Activated naive CD4-positive, alpha-beta T cell treated with anti-CD3 and anti-CD28 coated beads, Interleukin-2, amount 10 ng/mL, durations not matched to agents 7 days and 5 days (primary cell): ENCODE data around the gene GPAT3.
"Not testable (repeated sequence)": the region's sequence is repeated elsewhere in the genome, so short reads cannot be mapped to it uniquely, and the experiment has no call there.

Source experiments
- CTCF ChIA-PET: fragments of 350-600 bp; sonication (Branson Sonifier 250); formaldehyde crosslinking; loops from one replicate; lab custom pipeline; 2021; ENCODE audit warnings: antibody characterized with exemption; lab: Charles Lee
- DNase-seq: peaks from one replicate; pipeline ENCODE4 v3.0.0-alpha.2; 2020
- H3K27ac Mint-ChIP-seq: one replicate; pipeline ENCODE4 v1.8.0; 2021; ENCODE audit warnings: mild to moderate bottlenecking, moderate library complexity, mixed read lengths
- H3K27me3 Mint-ChIP-seq: one replicate; pipeline ENCODE4 v1.8.0; 2021; ENCODE audit warnings: mild to moderate bottlenecking, mixed read lengths
- H3K36me3 Mint-ChIP-seq: one replicate; pipeline ENCODE4 v1.8.0; 2021; ENCODE audit warnings: mixed read lengths
- H3K4me1 Mint-ChIP-seq: one replicate; pipeline ENCODE4 v1.8.0; 2021; ENCODE audit warnings: mixed read lengths
- H3K4me3 Mint-ChIP-seq: one replicate; pipeline ENCODE4 v1.8.0; 2021; ENCODE audit warnings: mild to moderate bottlenecking, moderate library complexity, mixed read lengths
- H3K9me3 Mint-ChIP-seq: one replicate; pipeline ENCODE4 v1.8.0; 2021; ENCODE audit warnings: mixed read lengths

The GPAT3 gene

GRCh38 chr4:83622127-83622526 lies 86.2 kb downstream of the GPAT3 start:
- H3K4me3 Mint-ChIP-seq, H3K36me3 Mint-ChIP-seq, H3K4me1 Mint-ChIP-seq, CTCF ChIA-PET, DNase-seq, H3K27ac Mint-ChIP-seq: not testable (repeated sequence)
- H3K9me3 Mint-ChIP-seq: peaks cover 21% of the 10 kb centered on the region
- peaks cover 16% of the 10 kb centered on the region for H3K27me3 Mint-ChIP-seq

GRCh38 chr4:83625821-83626220 lies 89.9 kb downstream of the GPAT3 start:
- no peak for DNase-seq
- Mint-ChIP-seq H3K27me3 (peaks cover 15% of the 10 kb centered on the region), H3K27ac (no peak overlapping the region), H3K36me3 (peaks cover 2% of the 10 kb centered on the region), H3K9me3 (peaks cover 21% of the 10 kb centered on the region), H3K4me1 (no peaks in the 10 kb centered on the region), H3K4me3 (no peak overlapping the region)
- CTCF ChIA-PET: no interaction called here

- CTCF ChIA-PET: no interaction called here
- H3K4me1 Mint-ChIP-seq: no peaks in the 10 kb centered on the region
- H3K9me3 Mint-ChIP-seq: peaks cover 16% of the 10 kb centered on the region
- no peak overlapping the region for H3K4me3 Mint-ChIP-seq
- no peak for DNase-seq
- peaks cover 12% of the 10 kb centered on the region for H3K27me3 Mint-ChIP-seq
- H3K36me3 Mint-ChIP-seq: peaks cover 2% of the 10 kb centered on the region
- no peak overlapping the region for H3K27ac Mint-ChIP-seq
Measured at GRCh38 chr4:83626245-83626836, 90.4 kb downstream of the GPAT3 start.

- Mint-ChIP-seq H3K36me3 (no peaks in the 10 kb centered on the region), H3K4me1 (no peaks in the 10 kb centered on the region), H3K9me3 (no peaks in the 10 kb centered on the region), H3K27me3 (peaks cover 18% of the 10 kb centered on the region), H3K27ac (no peak overlapping the region), H3K4me3 (no peak overlapping the region)
- CTCF ChIA-PET: interaction anchor here (1.6 kb wide), 2 partner anchors 15 to 120 kb away, joined by 4 to 6 read pairs; no protein-coding TSS in a partner anchor
- no peak for DNase-seq
Measured at GRCh38 chr4:83629945-83630721, 94.2 kb downstream of the GPAT3 start.

- H3K4me1 Mint-ChIP-seq: no peaks in the 10 kb centered on the region
- no peaks in the 10 kb centered on the region for H3K9me3 Mint-ChIP-seq
- CTCF ChIA-PET: interaction anchor here (1.6 kb wide), 1 partner anchor 14 kb away, joined by 6 read pairs; no protein-coding TSS in a partner anchor
- H3K4me3 Mint-ChIP-seq: no peak overlapping the region
- no peak for DNase-seq
- H3K27me3 Mint-ChIP-seq: peaks cover 18% of the 10 kb centered on the region
- H3K36me3 Mint-ChIP-seq: no peaks in the 10 kb centered on the region
- H3K27ac Mint-ChIP-seq: no peak overlapping the region
Measured at GRCh38 chr4:83631066-83631465, 95.2 kb downstream of the GPAT3 start.

GRCh38 chr4:83636930-83637329 lies 101.0 kb downstream of the GPAT3 start:
- no peak for DNase-seq
- no peaks in the 10 kb centered on the region for H3K36me3 Mint-ChIP-seq

GRCh38 chr4:83639849-83640493 lies 104.1 kb downstream of the GPAT3 start:
- peak; percentile 65 for DNase-seq
- Mint-ChIP-seq H3K27ac (no peak overlapping the region), H3K36me3 (no peaks in the 10 kb centered on the region), H3K27me3 (peaks cover 9% of the 10 kb centered on the region), H3K9me3 (no peaks in the 10 kb centered on the region), H3K4me3 (no peak overlapping the region), H3K4me1 (no peaks in the 10 kb centered on the region)
- CTCF ChIA-PET: interaction anchor here (0.8 to 3.1 kb wide), 6 partner anchors 116 to 588 kb away, joined by 3 to 40 read pairs (median 6); no protein-coding TSS in a partner anchor

More at GRCh38 chr4:83636930-83637329, 101.0 kb downstream of the GPAT3 start:
- Mint-ChIP-seq H3K27me3 (peaks cover 15% of the 10 kb centered on the region), H3K9me3 (no peaks in the 10 kb centered on the region), H3K27ac (no peak overlapping the region), H3K4me1 (no peaks in the 10 kb centered on the region), H3K4me3 (no peak overlapping the region)
- CTCF ChIA-PET: no interaction called here

- H3K4me1 Mint-ChIP-seq: no peaks in the 10 kb centered on the region
Measured at GRCh38 chr4:83643036-83643435, 107.1 kb downstream of the GPAT3 start.

GRCh38 chr4:83644677-83645659 lies 109.1 kb downstream of the GPAT3 start:
- Mint-ChIP-seq H3K27me3 (peaks cover 4% of the 10 kb centered on the region), H3K36me3 (no peaks in the 10 kb centered on the region), H3K9me3 (no peaks in the 10 kb centered on the region), H3K4me1 (no peaks in the 10 kb centered on the region), H3K4me3 (no peak overlapping the region), H3K27ac (no peak overlapping the region)
- peak; percentile 39 for DNase-seq
- CTCF ChIA-PET: interaction anchor here (0.6 to 2.9 kb wide), 12 partner anchors 10 to 1162 kb away, joined by 3 to 22 read pairs (median 4); no protein-coding TSS in a partner anchor

More at GRCh38 chr4:83643036-83643435, 107.1 kb downstream of the GPAT3 start:
- Mint-ChIP-seq H3K36me3 (no peaks in the 10 kb centered on the region), H3K4me3 (no peak overlapping the region), H3K27me3 (peaks cover 9% of the 10 kb centered on the region), H3K9me3 (no peaks in the 10 kb centered on the region), H3K27ac (no peak overlapping the region)
- no peak for DNase-seq
- CTCF ChIA-PET: interaction anchor here (0.7 to 2.2 kb wide), 4 partner anchors 9 to 133 kb away, joined by 3 to 20 read pairs (median 4); no protein-coding TSS in a partner anchor

GRCh38 chr4:83646538-83647239 lies 110.8 kb downstream of the GPAT3 start:
- H3K36me3 Mint-ChIP-seq: no peaks in the 10 kb centered on the region
- H3K4me1 Mint-ChIP-seq: no peaks in the 10 kb centered on the region
- no peak overlapping the region for H3K27ac Mint-ChIP-seq
- no peak for DNase-seq
- no peak overlapping the region for H3K4me3 Mint-ChIP-seq
- CTCF ChIA-PET: interaction anchor here (1.4 to 2.9 kb wide), 3 partner anchors 11 to 141 kb away, joined by 3 to 22 read pairs (median 3); no protein-coding TSS in a partner anchor
- H3K9me3 Mint-ChIP-seq: no peaks in the 10 kb centered on the region
- no peaks in the 10 kb centered on the region for H3K27me3 Mint-ChIP-seq

GRCh38 chr4:83651846-83652245 lies 115.9 kb downstream of the GPAT3 start:
- Mint-ChIP-seq H3K4me1 (no peaks in the 10 kb centered on the region), H3K36me3 (no peaks in the 10 kb centered on the region), H3K9me3 (no peaks in the 10 kb centered on the region), H3K27me3 (no peaks in the 10 kb centered on the region), H3K4me3 (no peak overlapping the region), H3K27ac (no peak overlapping the region)
- CTCF ChIA-PET: interaction anchor here (0.9 to 1.4 kb wide), 2 partner anchors 9 to 142 kb away, joined by 3 to 4 read pairs; no protein-coding TSS in a partner anchor
- DNase-seq: no peak
